GM04503 (cell line): Measurements from ENCODE around the gene VSTM2A.

Experiments
- DNase-seq: peaks from one replicate; pipeline ENCODE4 v3.0.0-alpha.2; 2012; ENCODE audit warnings: low read depth

Gene VSTM2A

GRCh38 chr7:54615537-54615936 lies 73.4 kb downstream of the VSTM2A start:
- DNase-seq, result no peak
